ENCODE measurements around the gene CEP85L. TPM values are rescaled to one million over a fixed set of nuclear protein-coding genes. Genes with fewer than 3 reads are reported as not detected.

Gene CEP85L
- total RNA-seq, 1 experiment from 2014 or later = 4.9 TPM

DNA sequence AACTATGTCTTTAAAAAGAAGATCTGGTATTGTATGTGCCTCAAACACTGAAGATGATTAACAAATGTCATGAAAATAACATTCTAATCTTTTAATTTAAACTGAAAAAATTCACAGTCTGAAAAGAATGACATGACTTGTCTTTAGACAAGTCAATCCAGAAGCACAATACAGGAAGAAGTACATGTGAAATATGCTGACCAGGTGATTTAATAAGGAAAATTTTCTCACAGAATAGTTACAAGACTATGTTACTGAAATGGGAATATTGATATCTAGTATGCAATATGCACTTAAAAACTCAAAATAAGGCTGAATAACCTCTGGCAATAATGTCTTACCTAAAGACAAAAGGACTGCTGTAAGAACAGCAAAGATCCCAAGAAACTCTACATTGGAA lies 13.1 kb downstream of the CEP85L start:
- Histone ChIP-seq H3K4me1 (ENCODE audit: control insufficient read depth in 1 of 2, insufficient read depth in 2 of 2, low read length in 2 of 2) (no peaks in the 10 kb centered on the region), H3K4me2 (ENCODE audit: low read length) (no peak overlapping the region), H2AFZ (ENCODE audit: low read depth, low read length, poor library complexity, severe bottlenecking) (no peak overlapping the region), H3K9me2 (ENCODE audit: insufficient read depth) (no peaks in the 10 kb centered on the region), H3K9me3 (ENCODE audit: control insufficient read depth in 1 of 2, insufficient read depth in 1 of 2, low read depth in 1 of 2, low read length in 2 of 2) (no peaks in the 10 kb centered on the region), H4K20me1 (ENCODE audit: insufficient read depth) (no peaks in the 10 kb centered on the region), H3K27me3 (ENCODE audit: insufficient read depth, low read length) (no peaks in the 10 kb centered on the region), H3K79me2 (ENCODE audit: insufficient read depth, low read length) (peaks cover 4% of the 10 kb centered on the region; the same call in 1 of the 2 replicates), H3K36me3 (ENCODE audit: control insufficient read depth in 1 of 2, insufficient read depth in 2 of 2, low read length in 2 of 2) (no peaks in the 10 kb centered on the region), H3K27ac (ENCODE audit: low read depth, low read length) (no peak overlapping the region), H3K4me3 (replicated peaks in 1 of 2; ENCODE audit: low read depth in 1 of 2, low read length in 2 of 2) (no peak overlapping the region), H3K9ac (ENCODE audit: low read length) (no peak overlapping the region)
- ChIA-PET POLR2A (no interaction called here), RAD21 (ENCODE audit: low non-redundant PET in 1 of 2, low total read pairs in 2 of 2, uncharacterized antibody in 2 of 2, unreplicated experiment in 2 of 2) (no interaction called here), CTCF (no interaction called here)
- intact Hi-C loops (cut with micrococcal nuclease) = no loop called here
- no TSS peak for BruUV-seq (replicated peaks)
- no peak for DNase-seq (ENCODE audit: low read depth, low spot score)
- TF ChIP-seq, protein P1, sequence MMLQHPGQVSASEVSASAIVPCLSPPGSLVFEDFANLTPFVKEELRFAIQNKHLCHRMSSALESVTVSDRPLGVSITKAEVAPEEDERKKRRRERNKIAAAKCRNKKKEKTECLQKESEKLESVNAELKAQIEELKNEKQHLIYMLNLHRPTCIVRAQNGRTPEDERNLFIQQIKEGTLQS (IDR thresholded peaks at IDR 0.05) = no peak
- no peak for TF ChIP-seq ELF1 (IDR thresholded peaks at IDR 0.05; ENCODE audit: borderline replicate concordance, low read depth)
- TF ChIP-seq POLR2AphosphoS5 (IDR thresholded peaks at IDR 0.05; ENCODE audit: low read depth, low read length) = no peak
- no peak for TF ChIP-seq SRF (IDR thresholded peaks at IDR 0.05; ENCODE audit: low read depth)
- TF ChIP-seq CBX3 (IDR thresholded peaks at IDR 0.05; ENCODE audit: low read depth) = no peak
- TF ChIP-seq FOSL1 (IDR thresholded peaks at IDR 0.05; ENCODE audit: low read depth) = no peak
- no peak for TF ChIP-seq SIN3A (IDR thresholded peaks at IDR 0.05; ENCODE audit: low read depth)
- TF ChIP-seq, protein P2, sequence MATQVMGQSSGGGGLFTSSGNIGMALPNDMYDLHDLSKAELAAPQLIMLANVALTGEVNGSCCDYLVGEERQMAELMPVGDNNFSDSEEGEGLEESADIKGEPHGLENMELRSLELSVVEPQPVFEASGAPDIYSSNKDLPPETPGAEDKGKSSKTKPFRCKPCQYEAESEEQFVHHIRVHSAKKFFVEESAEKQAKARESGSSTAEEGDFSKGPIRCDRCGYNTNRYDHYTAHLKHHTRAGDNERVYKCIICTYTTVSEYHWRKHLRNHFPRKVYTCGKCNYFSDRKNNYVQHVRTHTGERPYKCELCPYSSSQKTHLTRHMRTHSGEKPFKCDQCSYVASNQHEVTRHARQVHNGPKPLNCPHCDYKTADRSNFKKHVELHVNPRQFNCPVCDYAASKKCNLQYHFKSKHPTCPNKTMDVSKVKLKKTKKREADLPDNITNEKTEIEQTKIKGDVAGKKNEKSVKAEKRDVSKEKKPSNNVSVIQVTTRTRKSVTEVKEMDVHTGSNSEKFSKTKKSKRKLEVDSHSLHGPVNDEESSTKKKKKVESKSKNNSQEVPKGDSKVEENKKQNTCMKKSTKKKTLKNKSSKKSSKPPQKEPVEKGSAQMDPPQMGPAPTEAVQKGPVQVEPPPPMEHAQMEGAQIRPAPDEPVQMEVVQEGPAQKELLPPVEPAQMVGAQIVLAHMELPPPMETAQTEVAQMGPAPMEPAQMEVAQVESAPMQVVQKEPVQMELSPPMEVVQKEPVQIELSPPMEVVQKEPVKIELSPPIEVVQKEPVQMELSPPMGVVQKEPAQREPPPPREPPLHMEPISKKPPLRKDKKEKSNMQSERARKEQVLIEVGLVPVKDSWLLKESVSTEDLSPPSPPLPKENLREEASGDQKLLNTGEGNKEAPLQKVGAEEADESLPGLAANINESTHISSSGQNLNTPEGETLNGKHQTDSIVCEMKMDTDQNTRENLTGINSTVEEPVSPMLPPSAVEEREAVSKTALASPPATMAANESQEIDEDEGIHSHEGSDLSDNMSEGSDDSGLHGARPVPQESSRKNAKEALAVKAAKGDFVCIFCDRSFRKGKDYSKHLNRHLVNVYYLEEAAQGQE (IDR thresholded peaks at IDR 0.05; ENCODE audit: low read depth) = no peak
- TF ChIP-seq TCF7L2 (IDR thresholded peaks at IDR 0.05; ENCODE audit: borderline replicate concordance, extremely low read depth, insufficient read depth, insufficient read length) = no peak
- no peak for TF ChIP-seq CEBPB (IDR thresholded peaks at IDR 0.05; ENCODE audit: low read depth)
- no peak for TF ChIP-seq ZFX (IDR thresholded peaks at IDR 0.05)
- TF ChIP-seq EZH2 (IDR thresholded peaks at IDR 0.05) = no peak
- no peak for TF ChIP-seq RAD21 (IDR thresholded peaks at IDR 0.05; ENCODE audit: low read depth)
- no peak for TF ChIP-seq EGR1 (IDR thresholded peaks at IDR 0.05; ENCODE audit: low read depth)
- no peak for TF ChIP-seq YY1 (IDR thresholded peaks at IDR 0.05; ENCODE audit: extremely low read depth, insufficient replicate concordance, low read depth, low read length)
- no peak for TF ChIP-seq ZNF274 (IDR thresholded peaks at IDR 0.05; ENCODE audit: low read depth, low read length)
- no peak for TF ChIP-seq JUND (IDR thresholded peaks at IDR 0.05)
- ATAC-seq = no peak

Data from HCT116 (cell line).